ENCODE data around the gene DLGAP3.

DLGAP3 gene

GRCh38 chr1:34876406-34876805, 53.0 kb downstream of the DLGAP3 start:
- no peaks in the 10 kb centered on the region for H3K9me3 ChIP-seq (ENCODE audit: control insufficient read depth, insufficient read depth, low read depth, low read length)
- no peak overlapping the region for H3K4me3 ChIP-seq (ENCODE audit: low read depth, low read length)
- H3K27ac ChIP-seq (ENCODE audit: low read depth, low read length) = no peak overlapping the region
- no peaks in the 10 kb centered on the region for H3K36me3 ChIP-seq (ENCODE audit: control insufficient read depth, insufficient read depth, low read length)
- H3K27me3 ChIP-seq (ENCODE audit: control insufficient read depth, insufficient read depth, low read length) = peaks cover 10% of the 10 kb centered on the region
- no peak overlapping the region for H3K9ac ChIP-seq (ENCODE audit: low read length)
- H3K4me1 ChIP-seq (ENCODE audit: control insufficient read depth, insufficient read depth, low read length) = no peaks in the 10 kb centered on the region

GRCh38 chr1:34874296-34874952, 55.0 kb downstream of the DLGAP3 start:
- H3K27me3 ChIP-seq (ENCODE audit: control insufficient read depth, insufficient read depth, low read length) = peaks cover 13% of the 10 kb centered on the region
- H3K4me3 ChIP-seq (ENCODE audit: low read depth, low read length) = no peak overlapping the region
- H3K9ac ChIP-seq (ENCODE audit: low read length) = no peak overlapping the region
- no peak overlapping the region for H3K27ac ChIP-seq (ENCODE audit: low read depth, low read length)
- no peaks in the 10 kb centered on the region for H3K36me3 ChIP-seq (ENCODE audit: control insufficient read depth, insufficient read depth, low read length)
- H3K4me1 ChIP-seq (ENCODE audit: control insufficient read depth, insufficient read depth, low read length) = no peaks in the 10 kb centered on the region
- H3K9me3 ChIP-seq (ENCODE audit: control insufficient read depth, insufficient read depth, low read depth, low read length) = no peaks in the 10 kb centered on the region

- Histone ChIP-seq H3K27me3 (ENCODE audit: control insufficient read depth, insufficient read depth, low read length) (peaks cover 27% of the 10 kb centered on the region), H3K4me3 (ENCODE audit: low read depth, low read length) (no peak overlapping the region), H3K36me3 (ENCODE audit: control insufficient read depth, insufficient read depth, low read length) (no peaks in the 10 kb centered on the region), H3K9me3 (ENCODE audit: control insufficient read depth, insufficient read depth, low read depth, low read length) (no peaks in the 10 kb centered on the region), H3K4me1 (ENCODE audit: control insufficient read depth, insufficient read depth, low read length) (no peaks in the 10 kb centered on the region), H3K27ac (ENCODE audit: low read depth, low read length) (no peak overlapping the region), H3K9ac (ENCODE audit: low read length) (no peak overlapping the region)
Measured at GRCh38 chr1:34872133-34872503, 57.3 kb downstream of the DLGAP3 start.

GRCh38 chr1:34871443-34872132, 57.9 kb downstream of the DLGAP3 start:
- H3K4me3 ChIP-seq (ENCODE audit: low read depth, low read length) = no peak overlapping the region
- no peak overlapping the region for H3K27ac ChIP-seq (ENCODE audit: low read depth, low read length)
- H3K4me1 ChIP-seq (ENCODE audit: control insufficient read depth, insufficient read depth, low read length) = no peaks in the 10 kb centered on the region
- no peaks in the 10 kb centered on the region for H3K9me3 ChIP-seq (ENCODE audit: control insufficient read depth, insufficient read depth, low read depth, low read length)
- no peak overlapping the region for H3K9ac ChIP-seq (ENCODE audit: low read length)
- H3K27me3 ChIP-seq (ENCODE audit: control insufficient read depth, insufficient read depth, low read length) = peaks cover 32% of the 10 kb centered on the region
- H3K36me3 ChIP-seq (ENCODE audit: control insufficient read depth, insufficient read depth, low read length) = no peaks in the 10 kb centered on the region

GRCh38 chr1:34870395-34870794, 59.1 kb downstream of the DLGAP3 start:
- no peaks in the 10 kb centered on the region for H3K36me3 ChIP-seq (ENCODE audit: control insufficient read depth, insufficient read depth, low read length)
- no peaks in the 10 kb centered on the region for H3K4me1 ChIP-seq (ENCODE audit: control insufficient read depth, insufficient read depth, low read length)
- no peaks in the 10 kb centered on the region for H3K9me3 ChIP-seq (ENCODE audit: control insufficient read depth, insufficient read depth, low read depth, low read length)
- no peak overlapping the region for H3K4me3 ChIP-seq (ENCODE audit: low read depth, low read length)
- no peak overlapping the region for H3K27ac ChIP-seq (ENCODE audit: low read depth, low read length)
- no peak overlapping the region for H3K9ac ChIP-seq (ENCODE audit: low read length)
- peaks cover 41% of the 10 kb centered on the region for H3K27me3 ChIP-seq (ENCODE audit: control insufficient read depth, insufficient read depth, low read length)

- no peaks in the 10 kb centered on the region for H3K9me3 ChIP-seq (ENCODE audit: control insufficient read depth, insufficient read depth, low read depth, low read length)
- H3K4me1 ChIP-seq (ENCODE audit: control insufficient read depth, insufficient read depth, low read length) = no peaks in the 10 kb centered on the region
- peaks cover 48% of the 10 kb centered on the region for H3K27me3 ChIP-seq (ENCODE audit: control insufficient read depth, insufficient read depth, low read length)
- no peaks in the 10 kb centered on the region for H3K36me3 ChIP-seq (ENCODE audit: control insufficient read depth, insufficient read depth, low read length)
- no peak overlapping the region for H3K27ac ChIP-seq (ENCODE audit: low read depth, low read length)
- no peak overlapping the region for H3K4me3 ChIP-seq (ENCODE audit: low read depth, low read length)
- H3K9ac ChIP-seq (ENCODE audit: low read length) = no peak overlapping the region
Measured at GRCh38 chr1:34869760-34870159, 59.7 kb downstream of the DLGAP3 start.

- Histone ChIP-seq H3K4me1 (ENCODE audit: control insufficient read depth, insufficient read depth, low read length) (no peaks in the 10 kb centered on the region), H3K9ac (ENCODE audit: low read length) (no peak overlapping the region), H3K9me3 (ENCODE audit: control insufficient read depth, insufficient read depth, low read depth, low read length) (no peaks in the 10 kb centered on the region), H3K4me3 (ENCODE audit: low read depth, low read length) (no peak overlapping the region), H3K27ac (ENCODE audit: low read depth, low read length) (no peak overlapping the region), H3K27me3 (ENCODE audit: control insufficient read depth, insufficient read depth, low read length) (peaks cover 60% of the 10 kb centered on the region), H3K36me3 (ENCODE audit: control insufficient read depth, insufficient read depth, low read length) (no peaks in the 10 kb centered on the region)
Measured at GRCh38 chr1:34868230-34869049, 61.0 kb downstream of the DLGAP3 start.

- H3K4me1 ChIP-seq (ENCODE audit: control insufficient read depth, insufficient read depth, low read length) = no peaks in the 10 kb centered on the region
- no peaks in the 10 kb centered on the region for H3K36me3 ChIP-seq (ENCODE audit: control insufficient read depth, insufficient read depth, low read length)
- H3K9ac ChIP-seq (ENCODE audit: low read length) = no peak overlapping the region
- H3K27ac ChIP-seq (ENCODE audit: low read depth, low read length) = no peak overlapping the region
- no peaks in the 10 kb centered on the region for H3K9me3 ChIP-seq (ENCODE audit: control insufficient read depth, insufficient read depth, low read depth, low read length)
- no peak overlapping the region for H3K4me3 ChIP-seq (ENCODE audit: low read depth, low read length)
- H3K27me3 ChIP-seq (ENCODE audit: control insufficient read depth, insufficient read depth, low read length) = peaks cover 68% of the 10 kb centered on the region
Measured at GRCh38 chr1:34867415-34867814, 62.0 kb downstream of the DLGAP3 start.

- Histone ChIP-seq H3K9ac (ENCODE audit: low read length) (peak overlapping the region; percentile 29), H3K27ac (ENCODE audit: low read depth, low read length) (no peak overlapping the region), H3K9me3 (ENCODE audit: control insufficient read depth, insufficient read depth, low read depth, low read length) (no peaks in the 10 kb centered on the region), H3K27me3 (ENCODE audit: control insufficient read depth, insufficient read depth, low read length) (peaks cover 68% of the 10 kb centered on the region), H3K36me3 (ENCODE audit: control insufficient read depth, insufficient read depth, low read length) (no peaks in the 10 kb centered on the region), H3K4me3 (ENCODE audit: low read depth, low read length) (peak overlapping the region; percentile 85), H3K4me1 (ENCODE audit: control insufficient read depth, insufficient read depth, low read length) (no peaks in the 10 kb centered on the region)
Measured at GRCh38 chr1:34866762-34867109, 62.7 kb downstream of the DLGAP3 start.

GRCh38 chr1:34865981-34866761, 63.3 kb downstream of the DLGAP3 start:
- peaks cover 64% of the 10 kb centered on the region for H3K27me3 ChIP-seq (ENCODE audit: control insufficient read depth, insufficient read depth, low read length)
- no peaks in the 10 kb centered on the region for H3K36me3 ChIP-seq (ENCODE audit: control insufficient read depth, insufficient read depth, low read length)
- peak overlapping the region; percentile 86 for H3K9ac ChIP-seq (ENCODE audit: low read length)
- peak overlapping the region; percentile 85 for H3K4me3 ChIP-seq (ENCODE audit: low read depth, low read length)
- H3K4me1 ChIP-seq (ENCODE audit: control insufficient read depth, insufficient read depth, low read length) = no peaks in the 10 kb centered on the region
- H3K27ac ChIP-seq (ENCODE audit: low read depth, low read length) = no peak overlapping the region
- H3K9me3 ChIP-seq (ENCODE audit: control insufficient read depth, insufficient read depth, low read depth, low read length) = no peaks in the 10 kb centered on the region
